Left lung (tissue), 14 donors: Measurements from ENCODE around the gene SHISA2. TPM values are rescaled to one million over a fixed set of nuclear protein-coding genes. Genes with fewer than 3 reads are reported as not detected.
"Not testable (repeated sequence)": the region's sequence is repeated elsewhere in the genome, so short reads cannot be mapped to it uniquely, and the experiment has no call there.

Experiments used
- ATAC-seq: fragments of 200-7000 bp; cut with Tn5 transposase; one replicate; pipeline ENCODE4 v1.9.1; 2020; ENCODE audit warnings: moderate library complexity
- DNase-seq, 4 donors: peaks; one replicate each; pipeline ENCODE4 v3.0.0-alpha.2; 2013 to 2020
- H3K27ac ChIP-seq, 2 donors: fragments of 200-600 bp; sonication (generic) in 1 of 2; one replicate each; pipeline versions ENCODE4 v1.5.0 to v1.8.0; 2020 to 2021
- H3K27me3 ChIP-seq, 2 donors: fragments of 200-600 bp; sonication (generic) in 1 of 2; one replicate each; pipeline versions ENCODE4 v1.5.0 to v1.8.0; 2020 to 2021
- H3K36me3 ChIP-seq, 2 donors: fragments of 200-600 bp; sonication (generic) in 1 of 2; one replicate each; pipeline versions ENCODE4 v1.5.0 to v1.8.0; 2020 to 2021
- H3K4me1 ChIP-seq, 2 donors: fragments of 200-600 bp; one replicate each; pipeline ENCODE4 v1.8.0; 2021
- H3K4me3 ChIP-seq, 2 donors: fragments of 200-600 bp; sonication (generic) in 1 of 2; one replicate each; pipeline versions ENCODE4 v1.5.0 to v1.8.0; 2020 to 2021; ENCODE audit warnings: mild to moderate bottlenecking in 1 of 2
- H3K9me3 ChIP-seq, 2 donors: fragments of 200-600 bp; sonication (generic) in 1 of 2; one replicate each; pipeline versions ENCODE4 v1.5.0 to v1.8.0; 2020 to 2021
- CTCF ChIP-seq, 2 donors: fragments of 200-600 bp; sonication (generic) in 1 of 2; IDR thresholded peaks; one replicate each; pipeline versions ENCODE4 v1.5.0 to v1.8.0; 2021; ENCODE audit warnings: antibody characterized with exemption in 2 of 2
- intact Hi-C, 2 donors: fragments of 100-400 bp; cut with DNase I; formaldehyde crosslinking; loops; one replicate each; pipeline versions ENCODE4 v1.11.2 to v1.14.2; 2022
- long read RNA-seq, 12 donors: library from polyadenylated mRNA in 2 of 12; unstranded in 2 of 12; transcript quantifications; one replicate each; pipeline ENCODE4 v2.0.0 and lab custom pipeline, GENCODE V29; 2019 to 2026
- polyA plus RNA-seq, 6 donors: library from polyadenylated mRNA; unstranded; fragments of 120-200 nt; gene quantifications; one replicate each; pipeline ENCODE4 v1.2.1, GENCODE V29; 2013; ENCODE audit not compliant: insufficient read length in 6 of 6
- total RNA-seq, 2 donors: library from RNA; stranded (reverse); fragmentation: NEBNext Ultra II Directional; extraction: Animal tissue kit (Norgen Biotek cat#: 25700); gene quantifications; one replicate each; pipeline ENCODE4 v1.2.1, GENCODE V29; 2021
- donor health status: DM: no; HTN: yes; CAD: no.
- donor health status: DM: no; HTN: no; CAD: no.

The SHISA2 gene
- total RNA-seq = 10 to 100 TPM; 12.0 to 19.9 TPM
- polyA plus RNA-seq = 10 to 100 TPM; 39.4 to 63.8 (median 47.9) TPM
- long read RNA-seq, donor 1, transcript SHISA2-201 (2 exons, 2,860 nt) = major isoform, 48 of 48 reads
- long read RNA-seq, donor 1, partial matches to known transcripts = 0 of 48 reads
- long read RNA-seq, donor 1, other reads (novel, unspliced or antisense) = 0 of 48 reads
- long read RNA-seq, donor 2, transcript SHISA2-201 (2 exons, 2,860 nt) = major isoform, 32 of 32 reads
- long read RNA-seq, donor 2, partial matches to known transcripts = 0 of 32 reads
- long read RNA-seq, donor 2, other reads (novel, unspliced or antisense) = 0 of 32 reads
- long read RNA-seq, donor 3, transcript SHISA2-201 (2 exons, 2,860 nt) = major isoform, 13 of 13 reads
- long read RNA-seq, donor 3, partial matches to known transcripts = 0 of 13 reads
- long read RNA-seq, donor 3, other reads (novel, unspliced or antisense) = 0 of 13 reads
- long read RNA-seq, donor 4, partial matches to known transcripts = 0 of 1 reads
- long read RNA-seq, donor 4, other reads (novel, unspliced or antisense) = 1 of 1 reads
- long read RNA-seq, donor 5, transcript SHISA2-201 (2 exons, 2,860 nt) = major isoform, 37 of 37 reads
- long read RNA-seq, donor 5, partial matches to known transcripts = 0 of 37 reads
- long read RNA-seq, donor 5, other reads (novel, unspliced or antisense) = 0 of 37 reads
- long read RNA-seq, donor 6, transcript SHISA2-201 (2 exons, 2,860 nt) = major isoform, 14 of 14 reads
- long read RNA-seq, donor 6, partial matches to known transcripts = 0 of 14 reads
- long read RNA-seq, donor 6, other reads (novel, unspliced or antisense) = 0 of 14 reads
- long read RNA-seq, donor 7, transcript SHISA2-201 (2 exons, 2,860 nt) = major isoform, 12 of 12 reads
- long read RNA-seq, donor 7, partial matches to known transcripts = 0 of 12 reads
- long read RNA-seq, donor 7, other reads (novel, unspliced or antisense) = 0 of 12 reads
- long read RNA-seq, donor 8, transcript SHISA2-201 (2 exons, 2,860 nt) = major isoform, 38 of 38 reads
- long read RNA-seq, donor 8, partial matches to known transcripts = 0 of 38 reads
- long read RNA-seq, donor 8, other reads (novel, unspliced or antisense) = 0 of 38 reads
- long read RNA-seq, donor 9 = 0 reads
- long read RNA-seq, donor 10 = 0 reads
- long read RNA-seq, donor 11, partial matches to known transcripts = 0 of 2 reads
- long read RNA-seq, donor 11, other reads (novel, unspliced or antisense) = 0 of 2 reads
- long read RNA-seq, donor 12, transcript SHISA2-201 (2 exons, 2,860 nt) = major isoform, 22 of 22 reads
- long read RNA-seq, donor 12, partial matches to known transcripts = 0 of 22 reads
- long read RNA-seq, donor 12, other reads (novel, unspliced or antisense) = 0 of 22 reads

- H3K27ac ChIP-seq = no peak within 1 kb of the TSS
Measured at GRCh38 chr13:26051657-26052311, at the start of gene SHISA2. Gene SHISA2 (minus strand): TSS chr13:26052016. CDS start chr13:26050975, 1,041 bp downstream.

DNA sequence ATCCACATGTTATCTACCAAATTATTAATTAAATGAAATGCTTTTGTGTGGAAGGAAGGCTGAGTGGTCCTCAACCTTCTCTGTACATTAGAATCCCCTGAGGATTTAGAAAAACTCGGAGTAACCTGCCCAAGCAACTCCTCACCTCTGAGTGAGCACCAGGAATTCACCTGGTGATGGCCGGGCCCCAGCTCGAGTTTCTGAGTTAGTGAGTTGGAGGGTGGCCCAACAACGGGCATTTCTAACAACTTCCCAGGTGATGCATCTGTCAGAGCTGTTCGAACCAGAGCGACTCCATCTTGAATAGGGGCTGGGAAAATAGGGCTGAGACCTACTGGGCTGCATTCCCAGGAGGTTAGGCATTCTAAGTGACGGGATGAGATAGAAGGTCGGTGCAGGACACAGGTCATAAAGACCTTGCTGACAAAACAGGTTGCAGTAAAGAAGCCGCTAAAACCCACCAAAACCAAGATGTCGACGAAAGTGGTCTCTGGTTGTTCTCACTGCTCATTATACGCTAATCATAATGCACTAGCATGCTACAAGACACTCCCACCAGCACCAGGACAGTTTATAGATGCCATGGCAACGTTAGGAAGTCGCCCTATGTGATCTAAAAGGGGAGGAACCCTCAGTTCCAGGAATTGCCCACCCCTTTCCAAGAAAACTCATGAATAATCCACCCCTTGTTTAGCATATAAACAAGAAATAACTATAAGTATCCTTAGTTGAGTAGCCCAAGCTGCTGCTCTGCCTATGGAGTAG, 44.2 kb upstream of the SHISA2 start:
- Histone ChIP-seq H3K27me3 (no peaks in the 10 kb centered on the region), H3K36me3 (no peaks in the 10 kb centered on the region), H3K4me1 (no peaks in the 10 kb centered on the region), H3K9me3 (no peaks in the 10 kb centered on the region), H3K4me3 (no peak overlapping the region), H3K27ac (no peak overlapping the region)
- intact Hi-C loops = no loop called here
- ATAC-seq (no peak), DNase-seq (no peak)
- TF ChIP-seq CTCF (IDR thresholded peaks at IDR 0.05) = no peak

More at GRCh38 chr13:26051657-26052311, at the start of gene SHISA2:
- intact Hi-C loops = no loop called here
- TF ChIP-seq CTCF (IDR thresholded peaks at IDR 0.05) = no peak
- H3K4me3 ChIP-seq = peak within 1 kb of the TSS; percentile 38 to 41
- peaks cover 3 to 5% of the 10 kb centered on the region in 2 donors for H3K4me1 ChIP-seq
- DNase-seq = peak; percentile 44 to 85 (median 76)
- H3K27me3 ChIP-seq = peaks cover 37 to 70% of the 10 kb centered on the region in 2 donors
- H3K36me3 ChIP-seq = no peaks in the 10 kb centered on the region
- ATAC-seq = peak; percentile 77
- no peaks in the 10 kb centered on the region for H3K9me3 ChIP-seq

GRCh38 chr13:26095338-26095737, 43.5 kb upstream of the SHISA2 start:
- ATAC-seq = no peak
- H3K36me3 ChIP-seq = no peaks in the 10 kb centered on the region

GRCh38 chr13:26076821-26077220, 25.0 kb upstream of the SHISA2 start:
- H3K36me3 ChIP-seq, H3K4me1 ChIP-seq, H3K4me3 ChIP-seq, DNase-seq, ATAC-seq, H3K9me3 ChIP-seq, H3K27ac ChIP-seq, intact Hi-C loops: not testable (repeated sequence)
- H3K27me3 ChIP-seq = peaks cover 0 to 30% of the 10 kb centered on the region in 2 donors

More at GRCh38 chr13:26095338-26095737, 43.5 kb upstream of the SHISA2 start:
- no peak for DNase-seq
- H3K27me3 ChIP-seq = no peaks in the 10 kb centered on the region
- no peak overlapping the region for H3K4me3 ChIP-seq
- no peak for TF ChIP-seq CTCF (IDR thresholded peaks at IDR 0.05)
- no peak overlapping the region for H3K27ac ChIP-seq
- H3K4me1 ChIP-seq = no peaks in the 10 kb centered on the region
- intact Hi-C loops = no loop called here
- H3K9me3 ChIP-seq = no peaks in the 10 kb centered on the region
